Transverse colon (tissue), 3 donors: ENCODE measurements around the gene SH3RF3.

Source experiments
- EP300 ChIP-seq: sonication (generic); formaldehyde crosslinking; IDR thresholded peaks from one replicate; pipeline ENCODE4 v1.6.1; 2017; ENCODE audit warnings: antibody characterized with exemption, low read depth
- TF ChIP-seq, protein P1 (sequence below), 5 experiments: fragments of 200-600 bp in 3 of 5; fragments of 450-650 bp in 2 of 5; sonication (generic) in 3 of 5; IDR thresholded peaks; 1 replicate in 2 of 5; 2 replicates in 3 of 5; pipeline ENCODE4 v1.5.1; 2016 to 2017; ENCODE audit warnings: antibody characterized with exemption in 5 of 5, inconsistent platforms in 3 of 5, mild to moderate bottlenecking in 2 of 5, moderate library complexity in 1 of 5

DNA sequence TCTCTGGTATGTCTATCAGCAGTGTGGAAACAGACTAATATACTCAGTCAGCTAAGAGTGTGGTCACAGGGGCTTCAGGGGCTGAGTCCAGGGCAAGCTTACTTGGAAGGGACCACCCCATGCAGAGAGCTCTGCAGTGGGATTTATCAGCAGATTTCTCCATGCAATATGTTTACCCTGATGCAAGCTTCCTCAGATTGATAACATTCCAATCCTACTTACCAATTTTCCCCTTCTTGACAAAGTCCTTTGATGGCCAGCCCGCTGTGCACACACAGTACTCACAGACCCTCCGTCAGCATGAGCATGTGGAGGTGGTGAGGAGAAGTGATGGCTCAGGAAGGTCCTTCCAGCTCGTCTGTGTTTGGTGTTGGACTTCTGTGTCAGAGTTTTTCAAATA is 51.8 kb downstream of the SH3RF3 start:
- TF ChIP-seq, protein P1, sequence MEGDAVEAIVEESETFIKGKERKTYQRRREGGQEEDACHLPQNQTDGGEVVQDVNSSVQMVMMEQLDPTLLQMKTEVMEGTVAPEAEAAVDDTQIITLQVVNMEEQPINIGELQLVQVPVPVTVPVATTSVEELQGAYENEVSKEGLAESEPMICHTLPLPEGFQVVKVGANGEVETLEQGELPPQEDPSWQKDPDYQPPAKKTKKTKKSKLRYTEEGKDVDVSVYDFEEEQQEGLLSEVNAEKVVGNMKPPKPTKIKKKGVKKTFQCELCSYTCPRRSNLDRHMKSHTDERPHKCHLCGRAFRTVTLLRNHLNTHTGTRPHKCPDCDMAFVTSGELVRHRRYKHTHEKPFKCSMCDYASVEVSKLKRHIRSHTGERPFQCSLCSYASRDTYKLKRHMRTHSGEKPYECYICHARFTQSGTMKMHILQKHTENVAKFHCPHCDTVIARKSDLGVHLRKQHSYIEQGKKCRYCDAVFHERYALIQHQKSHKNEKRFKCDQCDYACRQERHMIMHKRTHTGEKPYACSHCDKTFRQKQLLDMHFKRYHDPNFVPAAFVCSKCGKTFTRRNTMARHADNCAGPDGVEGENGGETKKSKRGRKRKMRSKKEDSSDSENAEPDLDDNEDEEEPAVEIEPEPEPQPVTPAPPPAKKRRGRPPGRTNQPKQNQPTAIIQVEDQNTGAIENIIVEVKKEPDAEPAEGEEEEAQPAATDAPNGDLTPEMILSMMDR (IDR thresholded peaks at IDR 0.05): no peak
- no peak for TF ChIP-seq EP300
